ENCODE measurements around the gene ATP6V1F.

- no peak for TF ChIP-seq POLR2A (IDR thresholded peaks at IDR 0.05)
- TF ChIP-seq, protein P1, sequence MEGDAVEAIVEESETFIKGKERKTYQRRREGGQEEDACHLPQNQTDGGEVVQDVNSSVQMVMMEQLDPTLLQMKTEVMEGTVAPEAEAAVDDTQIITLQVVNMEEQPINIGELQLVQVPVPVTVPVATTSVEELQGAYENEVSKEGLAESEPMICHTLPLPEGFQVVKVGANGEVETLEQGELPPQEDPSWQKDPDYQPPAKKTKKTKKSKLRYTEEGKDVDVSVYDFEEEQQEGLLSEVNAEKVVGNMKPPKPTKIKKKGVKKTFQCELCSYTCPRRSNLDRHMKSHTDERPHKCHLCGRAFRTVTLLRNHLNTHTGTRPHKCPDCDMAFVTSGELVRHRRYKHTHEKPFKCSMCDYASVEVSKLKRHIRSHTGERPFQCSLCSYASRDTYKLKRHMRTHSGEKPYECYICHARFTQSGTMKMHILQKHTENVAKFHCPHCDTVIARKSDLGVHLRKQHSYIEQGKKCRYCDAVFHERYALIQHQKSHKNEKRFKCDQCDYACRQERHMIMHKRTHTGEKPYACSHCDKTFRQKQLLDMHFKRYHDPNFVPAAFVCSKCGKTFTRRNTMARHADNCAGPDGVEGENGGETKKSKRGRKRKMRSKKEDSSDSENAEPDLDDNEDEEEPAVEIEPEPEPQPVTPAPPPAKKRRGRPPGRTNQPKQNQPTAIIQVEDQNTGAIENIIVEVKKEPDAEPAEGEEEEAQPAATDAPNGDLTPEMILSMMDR (IDR thresholded peaks at IDR 0.05) = peak in 9 of 12 donors; percentile 8 to 42 (median 28)
These were observed 2.2 kb upstream of the ATP6V1F start for GRCh38 chr7:128860158-128861073.
